ENCODE measurements around the gene CAMK2A. TPM values are rescaled to one million over a fixed set of nuclear protein-coding genes. Genes with fewer than 3 reads are reported as not detected.

CAMK2A gene
- polyA plus RNA-seq, 2 of the 4 experiments (the other 2 are of a cell fraction): 0.09 to 0.93 TPM

DNA sequence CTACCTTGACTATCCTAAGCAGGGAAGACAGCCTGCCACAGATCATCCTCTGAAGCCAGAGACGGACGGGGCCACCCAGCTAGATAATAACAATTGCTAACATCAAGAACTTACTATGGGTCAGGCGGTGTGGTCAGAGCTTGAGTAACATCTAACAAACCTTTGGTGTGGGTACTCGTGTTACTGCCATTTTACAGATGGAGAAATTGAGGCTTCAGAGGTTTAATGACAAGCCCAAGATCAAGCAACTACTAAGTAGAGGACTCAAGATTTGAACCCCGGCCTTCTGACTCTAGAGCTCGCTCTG lies 29.9 kb upstream of the CAMK2A start:
- ATAC-seq (no peak), FAIRE-seq (no peak), DNase-seq (ENCODE audit: low read depth in 1 of 2, low spot score in 1 of 2) (no peak)
- WGBS (ENCODE audit: missing lambda C conversion rate): 86% methylated on average over 6 of the region's 6 CpGs
- TF ChIP-seq ELK1 (IDR thresholded peaks at IDR 0.05; ENCODE audit: low read depth, low read length): no peak
- no peak for TF ChIP-seq HEYL (CRISPR knock-in tag; IDR thresholded peaks at IDR 0.05)
- TF ChIP-seq ZFP36 (IDR thresholded peaks at IDR 0.05; ENCODE audit: borderline replicate concordance, partially characterized antibody): no peak
- no peak for TF ChIP-seq CHD2 (IDR thresholded peaks at IDR 0.05; ENCODE audit: low read length, partially characterized antibody)
- Histone ChIP-seq H3K4me1 (peaks cover 60% of the 10 kb centered on the region), H3K27ac (peak overlapping the region; percentile 91 to 97), H3K4me3 (no peak overlapping the region), H3K9me3 (no peaks in the 10 kb centered on the region), H3K4me2 (peak overlapping the region; percentile 75; the same call in 2 of the 3 replicates)
- ChIA-PET CTCF (interaction anchor here (0.7 to 3.2 kb wide), 9 partner anchors 9 to 673 kb away, joined by 3 to 15 read pairs (median 4); partner anchors contain the start of gene ARSI), POLR2A (no interaction called here)

DNA sequence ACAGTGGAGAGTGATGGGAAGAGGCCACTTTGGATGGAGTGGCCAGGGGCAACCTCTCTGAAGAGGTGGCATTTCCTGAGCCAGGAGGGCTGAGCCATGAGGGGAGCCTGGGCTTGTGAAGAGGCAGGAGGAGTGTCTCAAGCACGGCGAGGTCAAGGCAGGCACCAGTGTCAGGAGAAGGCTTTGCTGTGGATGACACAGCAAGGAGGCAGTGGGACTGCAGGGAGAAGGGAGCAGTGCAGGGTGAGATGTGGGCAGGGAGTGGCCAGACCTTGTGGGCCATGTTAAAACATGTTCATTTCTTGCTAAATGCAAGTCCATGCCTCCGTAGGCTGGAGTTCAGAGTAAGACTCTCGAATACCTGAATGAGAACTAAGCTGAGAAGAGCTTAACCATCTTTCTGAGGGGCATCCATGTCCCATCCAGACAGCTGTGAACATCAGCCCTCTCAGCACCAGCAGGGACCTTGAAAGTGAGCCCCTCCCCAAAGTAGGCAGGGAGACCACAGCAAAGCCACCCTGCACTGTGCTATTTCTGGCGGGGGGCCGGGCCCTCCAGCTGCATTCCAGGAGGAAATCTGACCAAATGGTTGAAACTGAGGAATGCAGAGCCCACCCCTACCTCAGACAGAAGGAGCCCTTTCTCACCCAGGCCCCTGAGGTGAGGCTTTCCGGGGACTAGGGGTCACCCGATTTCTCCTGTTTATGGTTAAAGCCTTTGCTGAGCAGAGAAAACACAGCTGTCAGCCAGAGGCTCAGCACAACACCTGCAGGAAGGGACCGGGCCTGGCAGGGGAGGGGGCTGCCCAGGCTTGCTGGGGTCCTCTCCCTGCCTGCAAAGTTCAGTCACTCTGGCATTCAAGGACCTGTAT lies 29.3 kb upstream of the CAMK2A start:
- no peak for FAIRE-seq
- peak overlapping the region; percentile 91 to 97 for H3K27ac ChIP-seq
- ChIA-PET CTCF (interaction anchor here (0.7 to 3.2 kb wide), 7 partner anchors 9 to 117 kb away, joined by 3 to 15 read pairs (median 5); no protein-coding TSS in a partner anchor), POLR2A (no interaction called here)
- no peak overlapping the region for H3K4me3 ChIP-seq
- H3K9me3 ChIP-seq: no peaks in the 10 kb centered on the region
- peak overlapping the region; percentile 75; the same call in 2 of the 3 replicates for H3K4me2 ChIP-seq
- no peak for ATAC-seq
- 80% methylated on average over 6 of the region's 9 CpGs for WGBS (ENCODE audit: missing lambda C conversion rate)
- TF ChIP-seq TP53 (CRISPR knock-in tag; IDR thresholded peaks at IDR 0.05) (no peak), TFCP2L1 (CRISPR knock-in tag; IDR thresholded peaks at IDR 0.05) (no peak), MAFK (IDR thresholded peaks at IDR 0.05; ENCODE audit: partially characterized antibody) (no peak), BHLHE40 (IDR thresholded peaks at IDR 0.05; ENCODE audit: low read depth, low read length) (no peak), POLR2AphosphoS2 (conservative IDR thresholded peaks at IDR 0.05; ENCODE audit: low read length) (no peak)
- H3K4me1 ChIP-seq: peaks cover 60% of the 10 kb centered on the region
- no peak for DNase-seq (ENCODE audit: low read depth in 1 of 2, low spot score in 1 of 2)

DNA sequence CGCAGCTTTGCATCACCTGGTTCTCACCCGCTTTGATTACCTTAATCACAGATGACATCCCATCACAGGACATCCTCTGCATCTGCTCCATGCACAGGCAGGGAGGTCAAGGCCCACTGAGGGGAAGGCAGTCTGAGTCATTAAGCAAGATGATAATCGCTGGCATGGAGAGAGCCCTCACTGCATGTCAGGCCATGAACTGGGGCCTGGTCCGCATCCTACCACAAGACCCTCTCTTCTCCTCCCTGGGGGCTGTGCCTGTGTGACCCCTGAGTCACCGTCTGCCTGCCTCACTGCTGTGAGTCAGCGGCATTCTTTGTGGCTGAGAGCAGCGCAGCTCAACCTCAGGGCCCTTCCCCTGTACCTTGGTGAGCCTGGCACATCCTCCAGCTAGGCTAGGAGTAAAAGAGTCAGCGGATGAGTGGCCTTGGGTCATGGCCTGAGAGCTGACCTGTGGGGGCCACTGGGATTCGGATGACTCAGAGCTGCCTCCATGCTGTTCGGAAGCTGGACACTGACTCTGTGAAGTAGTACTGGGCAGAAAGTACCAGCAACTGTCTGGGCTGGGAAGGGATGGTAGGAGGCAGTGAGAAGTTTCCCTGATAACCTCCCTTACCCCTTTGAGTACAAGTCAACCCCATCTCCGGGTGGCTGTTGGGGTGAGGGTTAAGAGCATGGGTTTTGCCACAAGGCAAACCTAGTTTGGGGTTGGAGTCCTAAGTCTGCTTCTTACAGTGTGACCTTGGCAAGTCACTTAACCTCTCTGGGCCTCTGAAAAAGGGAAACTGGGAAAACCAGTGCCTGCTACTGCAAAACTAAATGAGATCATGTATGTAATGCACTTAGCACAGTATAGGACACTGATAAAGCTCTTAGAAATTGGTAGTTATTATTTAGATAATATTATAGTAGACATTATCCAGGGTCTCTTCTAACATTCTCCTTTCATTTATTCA lies 27.8 kb upstream of the CAMK2A start:
- CTCF ChIA-PET: interaction anchor here (0.8 to 2.1 kb wide), 7 partner anchors 11 to 155 kb away, joined by 3 to 12 read pairs (median 5); partner anchors contain the start of gene ARSI
- DNase-seq (ENCODE audit: low read depth in 1 of 2, low spot score in 1 of 2) (peak; percentile 94 to 95), FAIRE-seq (peak; percentile 68), ATAC-seq (peak; percentile 95 to 96)
- H3K27ac ChIP-seq: peak overlapping the region; percentile 91 to 97
- 2% methylated on average over 11 of the region's 11 CpGs for WGBS (ENCODE audit: missing lambda C conversion rate)
- H3K4me1 ChIP-seq: peaks cover 57% of the 10 kb centered on the region
- no peaks in the 10 kb centered on the region for H3K9me3 ChIP-seq
- H3K4me2 ChIP-seq: peak overlapping the region; percentile 75
- POLR2A ChIA-PET: interaction anchor here (0.9 to 2.0 kb wide), 3 partner anchors 12 to 19 kb away, joined by 3 to 5 read pairs (median 4); partner anchors contain the start of gene ARSI
- H3K4me3 ChIP-seq: no peak overlapping the region
- 0 out of 2 replicates have a peak, but pooled peaks have one; percentile 12 for TF ChIP-seq TFCP2L1 (CRISPR knock-in tag; IDR thresholded peaks at IDR 0.05)
- TF ChIP-seq NFE2L2 (conservative IDR thresholded peaks at IDR 0.05; ENCODE audit: low read length): 0 out of 2 replicates have a peak, but pooled peaks have one; percentile 16
- no peak for TF ChIP-seq SMC3 (IDR thresholded peaks at IDR 0.05)
- peak; percentile 77 to 89; a peak in 4 of 5 replicates for TF ChIP-seq EP300 (IDR thresholded peaks at IDR 0.05)
- TF ChIP-seq MAFK (IDR thresholded peaks at IDR 0.05; ENCODE audit: partially characterized antibody): peak; percentile 74
- peak; percentile 23; a peak in 2 of 5 replicates for TF ChIP-seq RAD21 (conservative IDR thresholded peaks at IDR 0.05 in 1 of 2, IDR thresholded peaks at IDR 0.05 in 1 of 2)
- TF ChIP-seq, protein P1, sequence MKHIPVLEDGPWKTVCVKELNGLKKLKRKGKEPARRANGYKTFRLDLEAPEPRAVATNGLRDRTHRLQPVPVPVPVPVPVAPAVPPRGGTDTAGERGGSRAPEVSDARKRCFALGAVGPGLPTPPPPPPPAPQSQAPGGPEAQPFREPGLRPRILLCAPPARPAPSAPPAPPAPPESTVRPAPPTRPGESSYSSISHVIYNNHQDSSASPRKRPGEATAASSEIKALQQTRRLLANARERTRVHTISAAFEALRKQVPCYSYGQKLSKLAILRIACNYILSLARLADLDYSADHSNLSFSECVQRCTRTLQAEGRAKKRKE (CRISPR knock-in tag; IDR thresholded peaks at IDR 0.05; ENCODE audit: low read depth): peak; percentile 86; the same call in 1 of the 2 replicates
- TF ChIP-seq RARB (CRISPR knock-in tag; IDR thresholded peaks at IDR 0.05): peak; percentile 88; the same call in 1 of the 2 replicates
- peak; percentile 55 for TF ChIP-seq ZFP36 (IDR thresholded peaks at IDR 0.05; ENCODE audit: borderline replicate concordance, partially characterized antibody)
- no peak for TF ChIP-seq EHF (CRISPR knock-in tag; IDR thresholded peaks at IDR 0.05)
- TF ChIP-seq BCL3 (IDR thresholded peaks at IDR 0.05): 0 out of 3 replicates have a peak, but pooled peaks have one; percentile 71
- TF ChIP-seq CEBPB (IDR thresholded peaks at IDR 0.05): peak in 1 of 2 experiments; percentile 66; a peak in 1 of 4 replicates
- peak; percentile 55; the same call in 1 of the 2 replicates for TF ChIP-seq ESRRA (IDR thresholded peaks at IDR 0.05; ENCODE audit: borderline replicate concordance, low read length)
- TF ChIP-seq USF2 (IDR thresholded peaks at IDR 0.05): 0 out of 2 replicates have a peak, but pooled peaks have one; percentile 4
- no peak for TF ChIP-seq CHD4 (IDR thresholded peaks at IDR 0.05; ENCODE audit: borderline replicate concordance)
- peak; percentile 36; the same call in 1 of the 2 replicates for TF ChIP-seq PBX3 (IDR thresholded peaks at IDR 0.05)
- no peak for TF ChIP-seq FOXS1 (CRISPR knock-in tag; IDR thresholded peaks at IDR 0.05)

All from A549 (cell line).